GM06990 (cell line): ENCODE data around the gene RCAN3.
"Not testable (repeated sequence)": the region's sequence is repeated elsewhere in the genome, so short reads cannot be mapped to it uniquely, and the experiment has no call there.

Experiments used
- DNase-seq: peaks from one replicate; pipeline ENCODE4 v3.0.0-alpha.2; 2011; ENCODE audit not compliant: insufficient read length; ENCODE audit errors: extremely low read depth
- H3K27me3 ChIP-seq: replicated peaks from 2 replicates; pipeline ENCODE4 v1.6.0; 2011; ENCODE audit warnings: low read length; ENCODE audit not compliant: control insufficient read depth, insufficient read depth
- H3K36me3 ChIP-seq: 2 replicates; pipeline ENCODE4 v1.5.1; 2011; ENCODE audit warnings: low read length; ENCODE audit not compliant: control insufficient read depth, insufficient read depth
- H3K4me3 ChIP-seq: replicated peaks from 2 replicates; pipeline ENCODE4 v1.5.1; 2011; ENCODE audit warnings: low read depth, mild to moderate bottlenecking, control low read depth, low read length
- CTCF ChIP-seq: IDR thresholded peaks from 2 replicates; pipeline ENCODE4 v1.5.1; 2011; ENCODE audit warnings: low read length, control low read depth, mild to moderate bottlenecking, inconsistent platforms; ENCODE audit not compliant: insufficient read depth, poor library complexity, severe bottlenecking

The RCAN3 gene

GRCh38 chr1:24541711-24542346 is 39.2 kb downstream of the RCAN3 start:
- Histone ChIP-seq H3K27me3 (no peaks in the 10 kb centered on the region; the same call in none of the 2 replicates), H3K4me3 (no peak overlapping the region), H3K36me3 (no peaks in the 10 kb centered on the region)
- no peak for DNase-seq
- peak; percentile 65 for TF ChIP-seq CTCF

GRCh38 chr1:24544239-24544638 is 41.6 kb downstream of the RCAN3 start:
- TF ChIP-seq CTCF: no peak
- no peak for DNase-seq
- Histone ChIP-seq H3K36me3 (no peaks in the 10 kb centered on the region), H3K27me3 (peaks cover 1% of the 10 kb centered on the region), H3K4me3 (no peak overlapping the region)

GRCh38 chr1:24545662-24546061 is 43.0 kb downstream of the RCAN3 start:
- no peak for TF ChIP-seq CTCF
- no peak for DNase-seq
- Histone ChIP-seq H3K4me3 (no peak overlapping the region), H3K27me3 (peaks cover 1% of the 10 kb centered on the region; the same call in 1 of the 2 replicates), H3K36me3 (no peaks in the 10 kb centered on the region)

GRCh38 chr1:24547195-24547594 is 44.6 kb downstream of the RCAN3 start:
- no peak overlapping the region for H3K4me3 ChIP-seq
- peaks cover 1% of the 10 kb centered on the region; the same call in 1 of the 2 replicates for H3K27me3 ChIP-seq
- no peak for DNase-seq
- no peaks in the 10 kb centered on the region for H3K36me3 ChIP-seq
- no peak for TF ChIP-seq CTCF

GRCh38 chr1:24548070-24548469 is 45.4 kb downstream of the RCAN3 start:
- DNase-seq: no peak
- Histone ChIP-seq H3K4me3 (no peak overlapping the region), H3K27me3 (peaks cover 1% of the 10 kb centered on the region; the same call in 1 of the 2 replicates), H3K36me3 (no peaks in the 10 kb centered on the region)
- TF ChIP-seq CTCF: no peak

- not testable (repeated sequence) for H3K36me3 ChIP-seq, H3K4me3 ChIP-seq, DNase-seq, H3K27me3 ChIP-seq
Observed at GRCh38 chr1:24549210-24549609, 46.6 kb downstream of the RCAN3 start.
